ENCODE data around the gene C1orf232. TPM values are rescaled to one million over a fixed set of nuclear protein-coding genes. Genes with fewer than 3 reads are reported as not detected.

Gene C1orf232
- not detected in 5 replicates for total RNA-seq (2022; extraction: Qiagen RNA extraction)

DNA sequence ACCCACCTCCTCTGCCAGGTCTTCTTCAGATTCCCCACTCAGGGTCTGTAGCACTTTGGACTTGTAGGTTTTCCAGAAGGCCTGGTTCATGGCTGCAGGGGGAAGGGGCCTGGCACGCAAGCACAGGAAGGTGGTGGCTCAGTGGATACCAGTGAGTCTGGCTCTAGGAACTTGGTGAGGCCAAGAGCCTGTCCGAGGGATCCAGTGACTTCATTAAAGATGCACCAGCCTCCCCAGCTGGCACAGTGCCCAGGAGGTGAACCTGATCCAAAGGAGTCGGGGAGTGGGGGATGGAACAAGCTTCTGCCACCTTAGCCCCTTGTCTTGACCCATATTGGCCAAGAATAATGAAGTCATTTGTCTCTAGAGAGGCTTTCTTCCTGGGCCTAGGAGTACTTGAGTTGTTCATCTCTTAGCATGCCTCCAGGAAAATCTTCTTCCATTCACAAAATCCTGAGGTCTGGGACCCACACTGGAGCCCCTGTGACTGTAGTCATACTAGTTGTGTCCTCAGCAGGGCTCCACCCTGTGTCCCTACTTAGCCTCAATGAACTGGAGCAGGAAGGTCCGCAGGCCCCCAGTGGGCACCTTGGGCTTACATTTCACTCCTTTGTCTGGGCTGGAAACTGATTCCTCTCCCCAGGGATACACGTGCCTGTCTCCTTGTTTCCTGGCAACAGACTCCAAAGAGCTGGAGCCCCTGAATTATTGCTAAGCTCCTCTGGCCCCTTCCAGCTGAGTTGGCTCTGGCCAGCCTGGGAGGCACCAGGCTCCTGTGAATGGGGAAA lies at the start of gene C1orf232:
C1orf232 (minus strand) TSS at position 554 of the 788 bp plus-strand sequence; CDS start at position 90, 464 bp downstream.

DNA sequence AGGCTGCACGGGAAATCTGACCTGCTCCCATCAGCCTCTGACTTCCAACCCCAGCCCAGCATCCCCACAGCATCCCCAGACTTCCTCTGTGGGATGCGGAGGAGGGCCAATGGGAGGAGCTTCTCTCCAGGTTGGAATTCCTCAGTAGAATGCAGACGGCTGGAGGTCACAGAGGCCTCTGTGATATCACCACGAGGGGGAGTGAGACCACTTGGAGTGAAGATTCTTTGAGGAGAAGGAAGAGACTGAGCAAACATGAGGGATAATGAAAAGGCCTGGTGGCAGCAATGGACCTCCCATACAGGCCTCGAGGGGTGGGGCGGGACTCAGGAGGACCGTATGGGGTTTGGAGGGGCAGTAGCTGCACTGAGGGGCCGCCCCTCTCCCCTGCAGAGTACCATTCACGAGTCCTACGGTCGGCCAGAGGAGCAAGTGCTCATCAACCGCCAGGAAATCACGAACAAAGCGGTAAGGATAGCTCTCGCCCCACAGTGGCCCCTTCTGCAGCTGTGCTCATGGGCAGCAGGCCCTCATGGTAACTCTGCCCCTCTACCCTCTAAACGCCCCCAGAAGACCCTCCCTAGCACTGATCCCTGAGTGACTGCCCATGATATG lies 21.7 kb upstream of the C1orf232 start, which contains the start of gene CATSPER4:
CATSPER4 (plus strand) TSS at position 230 of the 615 bp plus-strand sequence; CDS start at position 256, 26 bp downstream.

DNA sequence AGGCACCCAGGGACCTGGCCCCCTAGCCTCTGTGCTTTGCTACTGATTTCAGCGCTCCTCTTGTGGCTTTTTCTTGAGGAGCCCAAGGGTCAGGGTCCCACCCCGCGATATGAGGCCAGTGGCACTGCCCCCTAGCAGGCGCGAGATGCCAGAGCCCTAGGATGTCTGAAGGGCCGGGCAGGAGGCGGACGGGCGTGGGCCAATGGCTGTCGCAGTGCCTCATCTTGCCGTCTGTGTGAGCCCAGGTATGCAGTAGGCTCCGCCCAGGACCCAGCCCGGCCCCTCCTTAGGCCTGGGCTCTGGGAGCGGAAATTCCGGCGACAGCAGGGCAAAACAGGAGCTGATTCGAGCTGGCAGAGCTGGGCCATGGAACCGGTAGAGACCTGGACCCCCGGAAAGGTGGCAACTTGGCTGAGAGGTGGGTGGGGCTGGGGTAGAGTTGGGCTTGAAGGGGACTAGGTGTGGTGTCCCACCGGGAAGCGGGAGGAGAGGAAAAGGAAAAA lies 8.5 kb upstream of the C1orf232 start, which contains the start of gene CNKSR1:
CNKSR1 (plus strand) TSS at position 310 of the 503 bp plus-strand sequence; CDS start at position 367, 57 bp downstream.

DNA sequence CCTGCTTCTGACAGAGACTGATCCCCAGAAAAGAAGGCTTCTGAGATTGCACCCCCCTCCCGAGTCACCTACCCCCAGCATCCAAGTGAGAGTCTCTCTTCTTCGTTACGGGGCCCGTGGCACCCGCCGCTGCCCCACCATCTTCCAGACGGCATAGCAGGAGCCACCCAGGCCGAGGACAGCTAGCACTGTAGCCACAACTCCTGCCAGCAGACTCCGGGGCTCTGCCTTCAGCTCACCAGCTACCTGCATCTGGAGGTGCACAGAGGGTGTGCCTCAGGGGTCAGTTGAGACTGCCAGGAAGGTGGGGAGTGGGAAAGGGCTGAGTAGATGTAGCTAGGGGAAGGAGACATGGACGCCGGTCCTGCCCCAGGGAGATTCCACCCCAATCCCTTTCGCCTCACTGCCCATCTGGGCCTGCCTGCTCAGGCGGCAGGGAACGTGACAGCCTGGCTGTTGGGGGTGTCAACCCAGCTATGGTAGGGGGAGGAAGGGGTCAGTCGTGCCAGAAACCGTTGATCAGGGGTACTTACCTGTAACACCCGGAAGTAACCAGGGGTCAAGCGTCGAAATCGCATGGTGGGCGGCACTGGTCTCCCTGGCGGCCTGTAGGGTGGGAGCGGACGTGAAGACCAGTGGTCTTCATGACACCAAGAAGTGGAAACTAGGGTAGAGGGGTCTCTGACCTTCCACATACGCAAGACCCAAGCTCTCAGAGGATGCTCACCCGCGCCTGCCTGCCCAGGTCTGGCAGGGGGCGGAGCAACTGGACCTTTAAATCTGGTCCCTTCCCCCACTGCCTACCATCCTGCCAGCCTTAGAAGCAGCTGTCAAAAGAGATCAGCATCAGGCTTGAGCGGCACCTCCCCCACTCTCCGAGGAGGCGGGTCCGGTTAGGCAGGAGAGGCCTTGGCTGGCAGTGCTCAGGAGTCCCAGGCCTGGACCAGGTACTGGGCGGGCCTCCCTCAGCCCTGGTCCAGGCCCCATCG lies 2.6 kb upstream of the C1orf232 start, which contains the start of gene ZNF593OS:
ZNF593OS (minus strand) TSS at position 749 of the 989 bp plus-strand sequence; CDS start at position 578, 171 bp downstream.

DNA sequence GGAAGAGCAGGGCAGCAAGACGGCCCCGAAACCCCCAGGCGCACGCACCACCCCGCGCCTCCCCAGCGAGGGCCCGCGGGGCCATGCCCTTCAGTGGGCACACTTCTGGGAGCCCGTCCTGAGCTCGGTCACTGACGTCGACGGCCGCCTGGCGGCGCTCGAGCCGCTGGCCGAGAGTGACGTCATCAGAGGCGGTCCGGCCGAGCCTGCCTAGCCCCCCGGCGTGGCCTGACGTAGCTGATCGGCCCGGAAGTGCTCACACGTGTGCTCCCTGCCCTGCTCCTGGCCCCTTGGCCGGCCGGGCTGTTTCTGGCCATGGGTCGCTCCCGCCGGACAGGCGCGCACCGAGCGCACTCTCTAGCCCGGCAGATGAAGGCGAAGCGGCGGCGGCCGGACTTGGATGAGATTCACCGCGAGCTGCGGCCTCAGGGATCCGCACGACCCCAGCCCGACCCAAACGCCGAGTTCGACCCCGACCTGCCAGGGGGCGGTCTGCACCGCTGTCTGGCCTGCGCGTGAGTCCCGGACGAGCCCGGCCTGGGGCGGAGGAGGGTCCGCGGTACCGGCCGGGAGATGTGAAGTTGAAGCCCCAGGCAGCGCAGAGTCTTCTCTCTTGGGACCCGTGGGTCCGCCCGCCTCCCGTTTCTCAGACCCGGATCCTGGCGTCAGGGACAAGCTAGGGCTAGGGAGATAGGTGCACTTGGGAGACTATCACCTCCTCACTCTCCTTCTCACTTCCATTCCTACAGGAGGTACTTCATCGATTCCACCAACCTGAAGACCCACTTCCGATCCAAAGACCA lies 1.1 kb upstream of the C1orf232 start, which contains the start of gene ZNF593:
ZNF593 (plus strand) TSS at position 240 of the 803 bp plus-strand sequence; CDS start at position 316, 76 bp downstream.

DNA sequence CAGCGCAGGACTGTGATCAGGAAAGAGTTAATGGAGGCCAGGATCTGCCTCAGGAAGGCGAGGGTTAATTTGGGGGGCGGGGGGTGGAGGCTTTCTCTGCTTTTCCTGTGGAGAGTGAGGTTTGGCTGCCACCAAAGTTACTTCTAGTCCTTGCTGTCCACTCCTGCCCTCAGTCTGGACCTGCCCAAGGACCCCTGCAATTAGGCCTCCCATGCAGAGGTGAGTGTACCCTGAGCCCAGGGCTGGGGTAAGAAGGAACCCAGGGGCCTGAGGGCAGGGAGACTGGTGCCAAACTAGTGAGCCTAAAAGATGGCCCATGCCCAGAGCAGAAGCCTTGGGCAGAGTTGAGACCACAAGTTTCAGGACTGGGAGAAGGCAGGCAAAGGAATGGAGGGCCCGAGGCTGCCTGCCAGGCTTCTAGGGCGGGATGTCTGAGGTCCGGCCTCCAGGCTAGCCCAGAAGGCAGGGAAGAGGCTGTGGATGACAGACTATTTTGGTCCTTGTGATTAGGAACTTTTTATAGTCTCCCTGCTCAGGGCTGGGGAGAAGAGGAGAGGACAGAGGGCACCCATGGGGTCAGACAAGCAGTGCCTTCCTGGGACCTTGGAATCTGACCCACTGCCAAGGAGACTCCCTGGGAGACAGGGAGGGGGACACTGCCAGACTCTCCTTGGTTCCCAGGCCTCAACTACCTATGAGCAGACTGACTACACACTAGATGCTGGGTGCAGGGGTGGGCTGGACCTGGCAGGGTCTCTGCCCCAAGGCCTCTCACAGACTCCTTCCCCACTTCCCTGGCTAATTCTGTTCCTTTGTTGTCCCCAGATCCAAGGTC lies 9.6 kb downstream of the C1orf232 start, which contains the start of gene FAM110D:
FAM110D (plus strand) TSS at position 172 of the 835 bp plus-strand sequence. CDS start 2,213 bp downstream, outside the sequence.

Other genes with a start within 250 kb of the C1orf232 start
- gene PAFAH2, start 170.9 kb downstream of the C1orf232 start, total RNA-seq (2022; extraction: Qiagen RNA extraction), result 7.2 to 8.3 TPM (median 8.0 TPM) in 5 replicates
- gene EXTL1, start 147.2 kb downstream of the C1orf232 start, total RNA-seq (2022; extraction: Qiagen RNA extraction), result 0.01 to 0.02 TPM in 2 of 5 replicates, not detected in the others
- 0.26 to 0.70 TPM (median 0.38 TPM) in 5 replicates for gene SLC30A2, start 122.8 kb downstream of the C1orf232 start, total RNA-seq (2022; extraction: Qiagen RNA extraction)
- 1.8 to 2.9 TPM (median 2.3 TPM) in 5 replicates for gene TRIM63, start 101.3 kb downstream of the C1orf232 start, total RNA-seq (2022; extraction: Qiagen RNA extraction)
- gene PDIK1L, start 57.1 kb downstream of the C1orf232 start, total RNA-seq (2022; extraction: Qiagen RNA extraction), result 1.7 to 2.4 TPM (median 1.9 TPM) in 5 replicates
- 0.03 to 0.07 TPM (median 0.03 TPM) in 3 of 5 replicates, not detected in the others for gene FAM110D, start 9.9 kb downstream of the C1orf232 start, total RNA-seq (2022; extraction: Qiagen RNA extraction)
- gene ZNF593, start 945 bp upstream of the C1orf232 start, total RNA-seq (2022; extraction: Qiagen RNA extraction), result 51.7 to 70.4 TPM (median 65.4 TPM) in 5 replicates
- gene ZNF593OS, start 2.9 kb upstream of the C1orf232 start, total RNA-seq (2022; extraction: Qiagen RNA extraction), result 0.18 to 0.28 TPM in 2 of 5 replicates, not detected in the others
- 0.04 to 0.39 TPM (median 0.31 TPM) in 5 replicates for gene CNKSR1, start 8.5 kb upstream of the C1orf232 start, total RNA-seq (2022; extraction: Qiagen RNA extraction)
- gene CATSPER4, start 21.6 kb upstream of the C1orf232 start, total RNA-seq (2022; extraction: Qiagen RNA extraction), result not detected in 5 replicates
- 10.9 to 13.1 TPM (median 12.7 TPM) in 5 replicates for gene CEP85, start 65.2 kb upstream of the C1orf232 start, total RNA-seq (2022; extraction: Qiagen RNA extraction)
- 108 to 151 TPM (median 140 TPM) in 5 replicates for gene SH3BGRL3, start 111.1 kb upstream of the C1orf232 start, total RNA-seq (2022; extraction: Qiagen RNA extraction)
- gene UBXN11, start 137.7 kb upstream of the C1orf232 start, total RNA-seq (2022; extraction: Qiagen RNA extraction), result 11.1 to 16.2 TPM (median 14.7 TPM) in 5 replicates
- not detected in 5 replicates for gene CD52, start 149.0 kb upstream of the C1orf232 start, total RNA-seq (2022; extraction: Qiagen RNA extraction)
- gene CRYBG2, start 185.2 kb upstream of the C1orf232 start, total RNA-seq (2022; extraction: Qiagen RNA extraction), result 1.4 to 2.7 TPM (median 1.6 TPM) in 5 replicates
- not detected in 5 replicates for gene ZNF683, start 203.8 kb upstream of the C1orf232 start, total RNA-seq (2022; extraction: Qiagen RNA extraction)
- 0.02 TPM in 1 of 5 replicates, not detected in the others for gene LIN28A, start 241.9 kb upstream of the C1orf232 start, total RNA-seq (2022; extraction: Qiagen RNA extraction)